Loucy (cell line): ENCODE data around the gene CD83.

Experiments
- CTCF ChIP-seq: fragments of 200-600 bp; sonication (generic); conservative IDR thresholded peaks from 2 replicates; pipeline ENCODE4 v1.5.1; 2014; ENCODE audit warnings: mild to moderate bottlenecking, antibody characterized with exemption, low read length
- EZH2phosphoT487 ChIP-seq: fragments of 200-600 bp; IDR thresholded peaks from 2 replicates; pipeline ENCODE4 v1.6.1; 2018; ENCODE audit warnings: antibody characterized with exemption, mild to moderate bottlenecking, moderate library complexity, borderline replicate concordance

GRCh38 chr6:14100966-14101365, 16.6 kb upstream of the CD83 start:
- TF ChIP-seq CTCF (no peak), EZH2phosphoT487 (no peak)
